ENCODE data around the gene NCOR2.

Gene NCOR2

GRCh38 chr12:124531281-124531745 lies 36.1 kb downstream of the NCOR2 start:
- no peak overlapping the region for H3K27ac ChIP-seq
- H3K9me3 ChIP-seq = no peaks in the 10 kb centered on the region
- no peaks in the 10 kb centered on the region for H3K27me3 ChIP-seq
- H3K4me1 ChIP-seq (ENCODE audit: control insufficient read depth in 1 of 2, insufficient read depth in 1 of 2, low read depth in 1 of 2, low read length in 1 of 2) = no peaks in the 10 kb centered on the region
- no peak overlapping the region for H3K4me3 ChIP-seq (ENCODE audit: low read depth in 1 of 2, low read length in 1 of 2)
- no peak for TF ChIP-seq CTCF (IDR thresholded peaks at IDR 0.05)
- peaks cover 4% of the 10 kb centered on the region for H3K36me3 ChIP-seq

GRCh38 chr12:124530637-124531263 lies 36.7 kb downstream of the NCOR2 start:
- Histone ChIP-seq H3K4me3 (ENCODE audit: low read depth in 1 of 2, low read length in 1 of 2) (no peak overlapping the region), H3K4me1 (ENCODE audit: control insufficient read depth in 1 of 2, insufficient read depth in 1 of 2, low read depth in 1 of 2, low read length in 1 of 2) (no peaks in the 10 kb centered on the region), H3K36me3 (peaks cover 4% of the 10 kb centered on the region), H3K27me3 (no peaks in the 10 kb centered on the region), H3K27ac (no peak overlapping the region), H3K9me3 (no peaks in the 10 kb centered on the region)
- TF ChIP-seq CTCF (IDR thresholded peaks at IDR 0.05) = no peak

DNA sequence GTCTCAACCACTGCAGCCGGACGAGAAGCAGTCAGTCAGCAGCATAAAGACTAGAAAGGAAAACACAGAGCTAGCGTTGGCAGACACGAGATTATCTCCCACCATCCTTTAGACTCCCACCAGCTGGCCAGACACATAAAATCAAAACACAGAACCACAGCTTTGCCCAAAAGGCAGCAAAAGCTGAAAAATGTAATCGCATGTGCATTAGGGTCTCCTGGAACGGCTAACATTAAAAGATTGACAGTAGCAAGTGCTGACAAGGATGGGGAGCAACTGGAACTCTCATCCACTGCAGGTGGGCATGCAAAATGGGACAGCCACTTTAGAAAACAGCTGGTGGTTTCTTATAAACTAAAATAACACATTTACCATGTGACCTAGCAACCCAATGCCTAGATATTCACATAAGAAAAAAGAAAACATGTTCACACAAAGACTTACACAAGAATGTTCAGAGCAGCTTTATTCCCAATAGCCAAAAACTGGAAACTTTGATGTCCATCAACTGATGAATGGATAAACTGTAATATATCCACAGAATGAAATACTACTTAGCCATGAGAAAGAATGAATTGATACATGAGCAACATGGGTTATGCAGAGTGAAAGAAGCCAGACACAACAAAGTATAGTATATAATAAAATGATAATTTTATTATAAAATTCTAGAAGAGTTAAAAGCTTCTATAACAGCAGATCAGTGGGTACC lies 37.7 kb downstream of the NCOR2 start:
- Histone ChIP-seq H3K27ac (no peak overlapping the region), H3K27me3 (no peaks in the 10 kb centered on the region), H3K36me3 (peaks cover 4% of the 10 kb centered on the region), H3K4me3 (ENCODE audit: low read depth in 1 of 2, low read length in 1 of 2) (no peak overlapping the region), H3K9me3 (no peaks in the 10 kb centered on the region), H3K4me1 (ENCODE audit: control insufficient read depth in 1 of 2, insufficient read depth in 1 of 2, low read depth in 1 of 2, low read length in 1 of 2) (no peaks in the 10 kb centered on the region)
- no peak for TF ChIP-seq CTCF (IDR thresholded peaks at IDR 0.05)

DNA sequence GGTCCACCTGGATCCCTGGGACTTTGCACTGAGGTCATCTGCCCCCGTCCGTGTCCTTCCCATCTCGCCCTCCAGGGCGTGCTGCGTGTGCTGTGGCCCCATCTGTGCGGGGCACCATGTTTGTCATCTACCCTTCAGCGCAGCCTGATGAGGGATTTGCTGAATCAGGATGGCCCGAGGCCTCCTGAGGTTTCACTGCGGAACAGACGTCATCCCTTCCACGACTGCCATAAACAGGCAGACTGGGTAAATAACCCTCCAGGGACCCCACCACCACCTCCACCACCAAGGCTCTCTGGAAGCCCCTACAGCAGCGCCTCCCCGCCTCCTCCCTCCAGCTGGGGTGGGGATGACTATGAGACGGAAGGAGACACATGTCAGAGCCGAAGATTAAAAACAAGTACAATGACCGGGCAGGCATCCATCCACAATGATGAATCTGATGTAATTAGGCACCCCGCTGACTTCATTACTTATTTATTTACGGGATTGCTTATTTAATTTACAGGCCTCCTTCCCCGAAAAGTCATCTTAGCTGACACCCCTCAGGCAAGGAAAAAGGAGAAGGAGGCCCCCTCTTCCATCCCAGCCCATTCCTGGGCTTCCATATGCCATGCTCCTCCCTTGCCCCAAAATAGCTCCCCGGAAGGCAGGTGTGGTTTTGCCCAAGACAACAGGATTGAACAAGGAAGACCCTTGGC lies 39.4 kb downstream of the NCOR2 start:
- Histone ChIP-seq H3K4me3 (ENCODE audit: low read depth in 1 of 2, low read length in 1 of 2) (no peak overlapping the region), H3K36me3 (peaks cover 4% of the 10 kb centered on the region), H3K27me3 (no peaks in the 10 kb centered on the region), H3K9me3 (no peaks in the 10 kb centered on the region), H3K27ac (no peak overlapping the region), H3K4me1 (ENCODE audit: control insufficient read depth in 1 of 2, insufficient read depth in 1 of 2, low read depth in 1 of 2, low read length in 1 of 2) (no peaks in the 10 kb centered on the region)
- TF ChIP-seq CTCF (IDR thresholded peaks at IDR 0.05) = no peak

- Histone ChIP-seq H3K9me3 (no peaks in the 10 kb centered on the region), H3K27ac (no peak overlapping the region), H3K36me3 (no peaks in the 10 kb centered on the region), H3K4me1 (ENCODE audit: control insufficient read depth in 1 of 2, insufficient read depth in 1 of 2, low read depth in 1 of 2, low read length in 1 of 2) (no peaks in the 10 kb centered on the region), H3K4me3 (ENCODE audit: low read depth in 1 of 2, low read length in 1 of 2) (no peak overlapping the region), H3K27me3 (peaks cover 2% of the 10 kb centered on the region)
- no peak for TF ChIP-seq CTCF (IDR thresholded peaks at IDR 0.05)
Observed at GRCh38 chr12:124525927-124526692, 41.3 kb downstream of the NCOR2 start.

Data from neutrophil (primary cell).